Adrenal gland (tissue), 5 donors: ENCODE results near the gene FJX1.

Source experiments
- POLR2A ChIP-seq, 2 donors: fragments of 450-650 bp; IDR thresholded peaks; one replicate each; pipeline ENCODE4 v1.6.1; 2017; ENCODE audit warnings: antibody characterized with exemption in 2 of 2, mild to moderate bottlenecking in 2 of 2, moderate library complexity in 1 of 2
- TF ChIP-seq, protein P1 (sequence below), 6 experiments: fragments of 450-650 bp in 4 of 6; fragments of 200-600 bp in 2 of 6; sonication (generic) in 1 of 6; IDR thresholded peaks; 1 replicate in 5 of 6; 2 replicates in 1 of 6; pipeline versions ENCODE4 v1.5.1 to v1.8.0; 2016 to 2021; ENCODE audit warnings: antibody characterized with exemption in 6 of 6, mild to moderate bottlenecking in 2 of 6, moderate library complexity in 1 of 6
- donor health status: DM: no; HTN: no; CAD: no.

DNA sequence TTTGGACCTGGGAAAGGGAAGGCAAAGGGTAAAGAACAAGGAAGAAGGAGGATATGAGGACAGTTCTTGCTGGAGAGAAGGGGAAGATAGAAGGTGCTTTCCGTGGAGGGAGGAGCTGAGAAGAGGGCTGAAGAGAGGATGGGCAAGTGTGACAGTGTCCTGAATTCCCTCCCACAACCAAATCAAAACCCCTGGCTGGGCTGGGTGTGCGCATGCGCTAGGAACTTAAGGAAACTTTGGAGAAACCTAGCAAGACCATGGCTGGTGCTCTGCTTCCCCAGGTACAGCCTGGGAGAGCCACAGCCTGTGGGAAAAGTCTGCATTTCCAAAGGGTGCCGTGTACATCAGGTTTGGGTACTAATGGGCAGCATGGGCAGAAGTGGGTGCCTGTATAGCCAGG is 29.0 kb upstream of the FJX1 start:
- TF ChIP-seq, protein P1, sequence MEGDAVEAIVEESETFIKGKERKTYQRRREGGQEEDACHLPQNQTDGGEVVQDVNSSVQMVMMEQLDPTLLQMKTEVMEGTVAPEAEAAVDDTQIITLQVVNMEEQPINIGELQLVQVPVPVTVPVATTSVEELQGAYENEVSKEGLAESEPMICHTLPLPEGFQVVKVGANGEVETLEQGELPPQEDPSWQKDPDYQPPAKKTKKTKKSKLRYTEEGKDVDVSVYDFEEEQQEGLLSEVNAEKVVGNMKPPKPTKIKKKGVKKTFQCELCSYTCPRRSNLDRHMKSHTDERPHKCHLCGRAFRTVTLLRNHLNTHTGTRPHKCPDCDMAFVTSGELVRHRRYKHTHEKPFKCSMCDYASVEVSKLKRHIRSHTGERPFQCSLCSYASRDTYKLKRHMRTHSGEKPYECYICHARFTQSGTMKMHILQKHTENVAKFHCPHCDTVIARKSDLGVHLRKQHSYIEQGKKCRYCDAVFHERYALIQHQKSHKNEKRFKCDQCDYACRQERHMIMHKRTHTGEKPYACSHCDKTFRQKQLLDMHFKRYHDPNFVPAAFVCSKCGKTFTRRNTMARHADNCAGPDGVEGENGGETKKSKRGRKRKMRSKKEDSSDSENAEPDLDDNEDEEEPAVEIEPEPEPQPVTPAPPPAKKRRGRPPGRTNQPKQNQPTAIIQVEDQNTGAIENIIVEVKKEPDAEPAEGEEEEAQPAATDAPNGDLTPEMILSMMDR (IDR thresholded peaks at IDR 0.05) = no peak
- no peak for TF ChIP-seq POLR2A (IDR thresholded peaks at IDR 0.05)
